HFFc6 (cell line): ENCODE results near the gene XPO6. TPM values are rescaled to one million over a fixed set of nuclear protein-coding genes. Genes with fewer than 3 reads are reported as not detected.

ENCODE experiments used
- DNase-seq: peaks from one replicate; pipeline ENCODE4 v3.0.0-alpha.2; 2018
- H3K27ac Mint-ChIP-seq: 2 replicates; pipeline ENCODE4 v1.8.0; 2020; ENCODE audit warnings: mild to moderate bottlenecking, mixed read lengths
- H3K27me3 Mint-ChIP-seq: 2 replicates; pipeline ENCODE4 v1.8.0; 2021; ENCODE audit warnings: mild to moderate bottlenecking, moderate library complexity, mixed read lengths; ENCODE audit not compliant: insufficient read depth
- H3K36me3 Mint-ChIP-seq: 2 replicates; pipeline ENCODE4 v1.8.0; 2021; ENCODE audit warnings: low read depth, mixed read lengths
- H3K4me1 Mint-ChIP-seq: 2 replicates; pipeline ENCODE4 v1.8.0; 2020; ENCODE audit warnings: low read depth, mixed read lengths
- H3K4me3 Mint-ChIP-seq: 2 replicates; pipeline ENCODE4 v1.8.0; 2020; ENCODE audit warnings: mild to moderate bottlenecking, moderate library complexity, mixed read lengths
- H3K9me3 Mint-ChIP-seq: 2 replicates; pipeline ENCODE4 v1.8.0; 2020; ENCODE audit warnings: mild to moderate bottlenecking, mixed read lengths
- CTCF ChIP-seq: fragments of 200-600 bp; sonication (generic); IDR thresholded peaks from 2 replicates; pipeline ENCODE4 v1.5.0; 2021; ENCODE audit warnings: antibody characterized with exemption, mild to moderate bottlenecking
- total RNA-seq, 6 experiments: library from RNA; stranded (reverse); fragmentation: NEBNext Ultra II Directional; extraction: Animal tissue kit (Norgen Biotek cat#: 25700); gene quantifications; 2 replicates in 1 of 6; 3 replicates in 5 of 6; pipeline ENCODE4 v1.2.3, GENCODE V29; 2021

Gene XPO6
- total RNA-seq, 6 experiments from 2014 or later: 161 to 200 (median 173) TPM

DNA sequence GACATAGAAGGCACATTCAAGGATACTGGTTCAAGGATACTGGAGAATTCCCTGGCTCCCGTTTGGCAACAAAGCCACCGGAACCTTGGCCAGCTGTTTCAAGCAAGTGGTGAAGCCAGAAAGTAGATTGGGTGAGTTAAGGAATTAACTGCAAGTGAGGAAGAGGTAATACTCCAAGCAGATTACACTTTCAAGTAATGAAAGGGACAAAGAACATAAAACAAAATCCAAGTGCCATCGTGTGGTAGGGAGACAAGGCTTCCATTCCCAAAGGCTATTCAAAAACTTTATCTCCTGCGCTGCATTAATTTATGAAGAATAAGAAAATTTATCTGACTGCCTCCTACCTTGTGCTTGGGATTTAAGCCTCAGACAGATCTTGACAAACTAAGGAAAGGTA lies 27.8 kb downstream of the XPO6 start:
- Mint-ChIP-seq H3K9me3 (no peaks in the 10 kb centered on the region), H3K27ac (peak overlapping the region; percentile 93), H3K36me3 (peaks cover 35% of the 10 kb centered on the region), H3K27me3 (no peaks in the 10 kb centered on the region), H3K4me1 (peaks cover 93% of the 10 kb centered on the region), H3K4me3 (no peak overlapping the region)
- no peak for DNase-seq
- TF ChIP-seq CTCF: no peak

DNA sequence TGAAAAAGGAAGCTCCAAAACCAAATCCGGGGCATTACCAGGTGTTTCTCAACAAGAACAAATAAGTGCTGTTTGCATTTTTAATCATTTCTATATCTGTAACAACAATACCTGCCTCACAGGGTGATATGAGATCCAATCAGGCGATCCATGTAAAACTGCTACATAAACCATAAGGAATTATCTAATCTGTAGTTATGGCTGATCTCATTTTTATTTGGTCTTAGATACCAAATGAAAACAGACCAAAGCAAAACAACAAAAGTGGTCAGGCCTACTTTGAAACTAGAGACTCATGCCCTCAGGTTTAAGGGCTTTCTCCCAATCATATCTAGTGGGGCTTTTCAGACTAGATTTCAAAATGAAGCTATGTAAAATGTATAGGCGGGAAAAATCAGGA lies 28.3 kb downstream of the XPO6 start:
- no peak for TF ChIP-seq CTCF
- H3K9me3 Mint-ChIP-seq: no peaks in the 10 kb centered on the region
- H3K4me1 Mint-ChIP-seq: peaks cover 88% of the 10 kb centered on the region
- H3K27ac Mint-ChIP-seq: peak overlapping the region; percentile 93
- H3K36me3 Mint-ChIP-seq: peaks cover 35% of the 10 kb centered on the region
- peak overlapping the region; percentile 78 for H3K4me3 Mint-ChIP-seq
- H3K27me3 Mint-ChIP-seq: no peaks in the 10 kb centered on the region
- DNase-seq: no peak

- no peaks in the 10 kb centered on the region for H3K27me3 Mint-ChIP-seq
- peak overlapping the region; percentile 93 for H3K27ac Mint-ChIP-seq
- TF ChIP-seq CTCF: no peak
- H3K9me3 Mint-ChIP-seq: no peaks in the 10 kb centered on the region
- H3K36me3 Mint-ChIP-seq: peaks cover 35% of the 10 kb centered on the region
- H3K4me3 Mint-ChIP-seq: peak overlapping the region; percentile 78
- H3K4me1 Mint-ChIP-seq: peaks cover 82% of the 10 kb centered on the region
- no peak for DNase-seq
Observed at GRCh38 chr16:28182801-28183200, 29.0 kb downstream of the XPO6 start.

GRCh38 chr16:28182183-28182582 lies 29.6 kb downstream of the XPO6 start:
- Mint-ChIP-seq H3K27ac (peak overlapping the region; percentile 93), H3K4me1 (peaks cover 75% of the 10 kb centered on the region), H3K4me3 (peak overlapping the region; percentile 78), H3K36me3 (peaks cover 41% of the 10 kb centered on the region), H3K27me3 (no peaks in the 10 kb centered on the region), H3K9me3 (no peaks in the 10 kb centered on the region)
- no peak for TF ChIP-seq CTCF
- peak; percentile 72 for DNase-seq

DNA sequence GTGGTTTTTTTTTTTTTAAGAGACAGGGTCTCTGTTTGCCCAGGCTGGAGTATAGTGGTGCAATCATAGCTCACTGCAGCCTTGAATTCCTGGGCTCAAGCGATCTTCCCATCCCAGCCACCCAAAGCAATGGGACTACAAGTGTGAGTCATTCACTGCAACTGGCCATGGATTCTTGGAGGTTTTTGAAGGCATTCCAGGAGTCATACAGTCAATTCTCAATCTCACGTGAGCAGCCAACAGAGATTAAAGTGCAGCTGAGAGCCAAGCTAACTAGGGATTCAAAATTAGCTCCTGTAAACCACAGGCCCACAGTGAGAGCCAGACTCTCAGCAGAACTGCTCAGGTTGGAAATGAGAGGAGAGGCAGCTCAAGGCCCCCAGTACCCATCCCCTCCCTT lies 30.2 kb downstream of the XPO6 start:
- no peaks in the 10 kb centered on the region for H3K27me3 Mint-ChIP-seq
- no peak for TF ChIP-seq CTCF
- no peaks in the 10 kb centered on the region for H3K9me3 Mint-ChIP-seq
- DNase-seq: peak; percentile 93
- H3K4me1 Mint-ChIP-seq: peaks cover 69% of the 10 kb centered on the region
- H3K4me3 Mint-ChIP-seq: peak overlapping the region; percentile 78
- H3K27ac Mint-ChIP-seq: peak overlapping the region; percentile 93
- peaks cover 46% of the 10 kb centered on the region for H3K36me3 Mint-ChIP-seq
